ENCODE results near the gene TP73.

DNA sequence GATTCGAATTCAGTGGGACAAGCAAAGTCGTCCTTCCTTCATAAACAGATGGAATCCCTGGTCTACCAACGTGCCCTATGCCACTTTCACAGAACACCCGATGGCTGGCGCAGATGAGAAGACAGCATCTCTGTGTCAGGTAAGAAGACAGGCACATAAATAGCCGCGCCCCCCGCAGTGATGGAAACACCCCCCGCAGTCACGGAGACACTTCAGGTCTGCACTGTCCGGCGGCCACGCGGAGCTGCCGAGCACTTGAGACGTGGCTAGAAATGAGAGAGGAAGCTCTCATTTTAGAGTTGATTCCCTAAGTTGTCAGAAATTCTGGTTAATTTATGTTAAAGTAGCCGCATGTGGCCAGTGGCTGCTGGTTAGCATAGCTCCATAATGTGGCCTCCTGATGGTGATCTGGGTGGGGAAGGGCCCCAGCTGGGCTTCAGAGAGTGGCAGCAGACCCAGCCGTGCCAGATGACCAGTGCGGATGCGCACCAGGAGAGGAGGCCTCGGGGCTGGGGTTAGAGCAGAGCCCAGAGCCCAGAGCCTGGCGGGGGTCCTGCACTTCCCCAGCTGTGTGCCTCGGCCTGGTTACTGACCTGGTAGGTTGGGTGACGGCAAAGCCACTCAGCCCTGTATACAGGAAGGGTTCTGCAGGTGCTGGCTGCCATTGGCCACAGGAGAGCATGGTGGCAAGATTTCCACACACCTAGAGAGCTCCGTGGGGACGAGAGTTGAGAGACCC lies 24.6 kb upstream of the TP73 start:
- TF ChIP-seq POLR2A (IDR thresholded peaks at IDR 0.05) = no peak
- TF ChIP-seq, protein P1, sequence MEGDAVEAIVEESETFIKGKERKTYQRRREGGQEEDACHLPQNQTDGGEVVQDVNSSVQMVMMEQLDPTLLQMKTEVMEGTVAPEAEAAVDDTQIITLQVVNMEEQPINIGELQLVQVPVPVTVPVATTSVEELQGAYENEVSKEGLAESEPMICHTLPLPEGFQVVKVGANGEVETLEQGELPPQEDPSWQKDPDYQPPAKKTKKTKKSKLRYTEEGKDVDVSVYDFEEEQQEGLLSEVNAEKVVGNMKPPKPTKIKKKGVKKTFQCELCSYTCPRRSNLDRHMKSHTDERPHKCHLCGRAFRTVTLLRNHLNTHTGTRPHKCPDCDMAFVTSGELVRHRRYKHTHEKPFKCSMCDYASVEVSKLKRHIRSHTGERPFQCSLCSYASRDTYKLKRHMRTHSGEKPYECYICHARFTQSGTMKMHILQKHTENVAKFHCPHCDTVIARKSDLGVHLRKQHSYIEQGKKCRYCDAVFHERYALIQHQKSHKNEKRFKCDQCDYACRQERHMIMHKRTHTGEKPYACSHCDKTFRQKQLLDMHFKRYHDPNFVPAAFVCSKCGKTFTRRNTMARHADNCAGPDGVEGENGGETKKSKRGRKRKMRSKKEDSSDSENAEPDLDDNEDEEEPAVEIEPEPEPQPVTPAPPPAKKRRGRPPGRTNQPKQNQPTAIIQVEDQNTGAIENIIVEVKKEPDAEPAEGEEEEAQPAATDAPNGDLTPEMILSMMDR (IDR thresholded peaks at IDR 0.05) = no peak
